GM18511 (cell line): Measurements from ENCODE around the gene XRCC6.
"Not testable (repeated sequence)": the region's sequence is repeated elsewhere in the genome, so short reads cannot be mapped to it uniquely, and the experiment has no call there.

Source experiments
- ATAC-seq: cut with Tn5 transposase; IDR thresholded peaks from one replicate; pipeline ENCODE4 v1.9.1; 2021; ENCODE audit warnings: mild to moderate bottlenecking, moderate library complexity; ENCODE audit not compliant: unreplicated experiment

The XRCC6 gene

GRCh38 chr22:41621099-41621910 lies at the start of gene XRCC6:
XRCC6 (plus strand) TSS chr22:41621295; CDS start chr22:41622005, 710 bp downstream.
- peak; percentile 79 for ATAC-seq

GRCh38 chr22:41571786-41572185 lies 49.3 kb upstream of the XRCC6 start:
- ATAC-seq, result no peak

- not testable (repeated sequence) for ATAC-seq
Measured at GRCh38 chr22:41572305-41572704, 48.8 kb upstream of the XRCC6 start.

GRCh38 chr22:41573677-41574076 lies 47.4 kb upstream of the XRCC6 start:
- ATAC-seq, result no peak

DNA sequence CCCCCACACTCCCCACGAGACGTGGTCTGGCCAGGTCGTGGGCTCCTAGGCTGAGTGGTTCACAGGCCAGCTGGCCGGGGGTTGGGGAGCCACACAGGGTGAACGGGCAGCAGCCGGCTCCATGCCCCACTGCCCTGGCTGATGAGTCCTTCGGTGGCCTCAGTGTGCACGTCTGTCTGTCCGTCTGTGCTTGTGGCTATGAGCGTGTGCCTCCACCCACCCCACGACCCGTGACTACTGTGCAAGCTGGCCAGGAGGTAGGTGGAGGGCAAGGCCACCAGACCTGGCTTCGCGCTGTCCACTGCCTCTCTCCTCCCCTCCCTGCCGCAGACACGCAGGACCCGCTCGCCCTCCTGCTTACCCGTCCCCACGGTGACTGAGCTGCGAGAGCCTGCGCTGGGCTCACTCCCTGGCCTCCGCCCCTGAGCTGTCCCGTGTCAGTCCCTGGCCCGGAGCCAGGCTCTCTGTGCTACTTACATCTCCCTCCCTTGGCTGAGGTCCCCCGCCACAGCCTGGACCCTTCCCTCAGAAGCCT lies 46.2 kb upstream of the XRCC6 start:
- no peak for ATAC-seq

GRCh38 chr22:41575533-41575932 lies 45.6 kb upstream of the XRCC6 start:
- ATAC-seq, result no peak

- no peak for ATAC-seq
Measured at GRCh38 chr22:41576877-41577276, 44.2 kb upstream of the XRCC6 start.

DNA sequence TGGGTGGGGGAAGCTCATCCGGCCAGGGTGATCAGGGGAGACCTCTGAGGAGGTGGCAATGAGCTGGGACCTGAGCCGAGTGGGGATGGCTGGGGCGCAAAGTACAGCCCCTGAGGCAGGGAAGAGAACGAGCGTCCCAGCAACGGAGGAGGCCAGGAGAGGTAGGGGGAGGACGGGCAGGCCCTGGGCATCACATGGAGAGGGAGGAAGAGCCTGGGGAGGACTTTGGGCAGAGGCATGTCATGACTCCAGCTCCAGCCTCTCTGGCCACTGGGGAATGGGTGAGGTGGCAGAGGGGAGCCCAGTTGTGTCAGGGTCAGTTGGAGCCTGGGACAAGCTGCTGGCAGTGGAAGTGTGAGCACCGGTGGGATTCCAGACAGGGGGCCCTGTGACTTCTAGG lies 43.0 kb upstream of the XRCC6 start:
- ATAC-seq, result no peak

- ATAC-seq, result no peak
Measured at GRCh38 chr22:41578818-41579217, 42.3 kb upstream of the XRCC6 start.

GRCh38 chr22:41579297-41579996 lies 41.6 kb upstream of the XRCC6 start:
- no peak for ATAC-seq

- ATAC-seq, result no peak
Measured at GRCh38 chr22:41579997-41580355, 41.1 kb upstream of the XRCC6 start.

- ATAC-seq, result no peak
Measured at GRCh38 chr22:41582694-41583093, 38.4 kb upstream of the XRCC6 start.

- no peak for ATAC-seq
Measured at GRCh38 chr22:41584881-41585280, 36.2 kb upstream of the XRCC6 start.

DNA sequence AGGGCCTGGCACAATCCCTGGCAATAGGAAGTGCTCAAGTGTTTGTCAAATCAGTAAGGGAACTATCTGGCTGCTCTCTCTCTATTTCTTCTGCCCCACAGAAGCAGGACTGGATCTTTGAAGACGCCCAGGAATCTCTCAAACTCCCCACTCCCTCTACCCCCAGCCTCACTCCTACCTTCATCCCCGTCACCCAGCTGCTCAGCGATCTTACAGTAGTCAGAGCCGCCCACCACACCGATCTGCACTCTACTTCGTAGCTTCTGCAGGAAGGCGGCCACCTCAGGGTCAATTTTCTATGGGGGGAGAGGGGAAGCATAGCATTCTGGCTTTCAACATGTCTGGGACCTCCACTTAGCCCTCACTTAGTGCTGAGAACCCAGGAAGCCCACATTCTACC lies 35.2 kb upstream of the XRCC6 start:
- ATAC-seq, result no peak

DNA sequence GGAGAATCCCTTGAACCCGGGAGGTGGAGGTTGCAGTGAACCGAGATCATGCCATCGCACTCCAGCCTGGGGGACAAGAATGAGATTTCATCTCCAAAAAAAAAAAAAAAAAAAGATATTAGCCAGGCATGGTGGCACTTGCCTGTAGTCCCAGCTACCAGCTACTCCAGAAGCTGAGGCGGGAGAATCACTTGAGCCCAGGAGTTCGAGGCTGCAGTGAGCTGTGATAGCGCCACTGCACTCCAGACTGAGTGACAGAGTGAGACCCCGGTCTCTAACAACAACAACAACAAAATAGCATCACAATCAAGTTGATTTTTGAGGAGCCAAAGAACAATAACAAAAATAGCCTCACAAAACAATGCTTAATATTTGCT lies 33.8 kb upstream of the XRCC6 start:
- ATAC-seq, result no peak

- ATAC-seq, result peak; percentile 94
Measured at GRCh38 chr22:41589391-41590241, 31.5 kb upstream of the XRCC6 start, which contains the start of gene PMM1. PMM1 (minus strand) TSS chr22:41589840; CDS start chr22:41589805, 35 bp downstream.

- not testable (repeated sequence) for ATAC-seq
Measured at GRCh38 chr22:41593336-41593960, 27.6 kb upstream of the XRCC6 start.

DNA sequence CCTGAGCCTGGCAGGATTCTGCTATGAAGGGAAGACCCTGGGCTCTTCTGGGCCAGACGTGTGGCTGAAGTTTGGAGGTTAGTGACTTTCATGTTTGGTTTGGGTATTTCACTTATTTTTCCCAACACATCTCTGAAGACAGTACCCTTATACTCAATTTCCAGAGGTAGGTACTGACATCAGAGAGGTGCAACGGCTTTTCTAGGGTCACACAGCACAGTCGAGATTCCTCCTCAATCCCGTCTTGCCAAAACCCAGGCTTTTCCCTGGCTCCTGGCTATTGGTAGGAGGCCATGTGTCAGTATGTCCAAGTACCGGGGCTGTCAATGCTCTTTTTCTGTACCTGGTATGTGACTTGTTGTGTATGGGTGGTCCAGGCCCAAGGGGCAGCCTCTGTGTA lies 25.4 kb upstream of the XRCC6 start:
- ATAC-seq, result no peak

GRCh38 chr22:41596776-41597634 lies 24.1 kb upstream of the XRCC6 start:
- no peak for ATAC-seq

GRCh38 chr22:41597635-41597953 lies 23.5 kb upstream of the XRCC6 start:
- no peak for ATAC-seq
